ENCODE measurements around the gene ZCCHC10.
"Not testable (repeated sequence)": the region's sequence is repeated elsewhere in the genome, so short reads cannot be mapped to it uniquely, and the experiment has no call there.

The ZCCHC10 gene

DNA sequence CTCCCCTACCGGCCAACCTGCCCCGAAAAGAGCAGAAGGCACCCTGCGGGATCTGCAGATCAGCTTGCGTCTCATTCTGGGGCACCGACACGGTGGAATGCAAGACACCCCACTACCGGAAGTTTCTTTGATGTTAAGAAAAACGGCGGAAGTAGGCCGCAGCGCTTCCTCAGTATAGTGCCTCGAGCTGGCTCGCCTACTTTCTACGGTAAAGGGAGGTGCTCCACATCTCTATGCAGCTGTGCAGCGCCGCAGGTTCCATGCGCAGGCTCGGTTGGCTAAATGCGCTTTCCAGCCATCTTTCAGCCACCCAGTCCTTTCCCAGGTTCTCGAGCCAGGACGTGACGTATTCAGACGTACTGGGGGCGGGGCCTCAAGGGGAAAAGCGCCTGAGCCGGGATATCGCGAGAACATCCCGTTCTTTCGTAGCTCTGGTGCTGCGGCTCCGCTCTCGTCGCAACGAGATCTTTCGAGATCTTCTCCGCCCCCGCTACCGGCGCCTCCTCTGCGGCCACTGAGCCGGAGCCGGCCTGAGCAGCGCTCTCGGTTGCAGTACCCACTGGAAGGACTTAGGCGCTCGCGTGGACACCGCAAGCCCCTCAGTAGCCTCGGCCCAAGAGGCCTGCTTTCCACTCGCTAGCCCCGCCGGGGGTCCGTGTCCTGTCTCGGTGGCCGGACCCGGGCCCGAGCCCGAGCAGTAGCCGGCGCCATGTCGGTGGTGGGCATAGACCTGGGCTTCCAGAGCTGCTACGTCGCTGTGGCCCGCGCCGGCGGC lies 25.4 kb upstream of the ZCCHC10 start, which contains the start of gene HSPA4:
Gene HSPA4 (plus strand): TSS at position 472 of the 775 bp plus-strand sequence. CDS start 238 bp downstream, at position 710.
- no peak for FAIRE-seq
- DNase-seq (ENCODE audit: insufficient read length, low spot score) = peak; percentile 80
- TF ChIP-seq, protein P1, sequence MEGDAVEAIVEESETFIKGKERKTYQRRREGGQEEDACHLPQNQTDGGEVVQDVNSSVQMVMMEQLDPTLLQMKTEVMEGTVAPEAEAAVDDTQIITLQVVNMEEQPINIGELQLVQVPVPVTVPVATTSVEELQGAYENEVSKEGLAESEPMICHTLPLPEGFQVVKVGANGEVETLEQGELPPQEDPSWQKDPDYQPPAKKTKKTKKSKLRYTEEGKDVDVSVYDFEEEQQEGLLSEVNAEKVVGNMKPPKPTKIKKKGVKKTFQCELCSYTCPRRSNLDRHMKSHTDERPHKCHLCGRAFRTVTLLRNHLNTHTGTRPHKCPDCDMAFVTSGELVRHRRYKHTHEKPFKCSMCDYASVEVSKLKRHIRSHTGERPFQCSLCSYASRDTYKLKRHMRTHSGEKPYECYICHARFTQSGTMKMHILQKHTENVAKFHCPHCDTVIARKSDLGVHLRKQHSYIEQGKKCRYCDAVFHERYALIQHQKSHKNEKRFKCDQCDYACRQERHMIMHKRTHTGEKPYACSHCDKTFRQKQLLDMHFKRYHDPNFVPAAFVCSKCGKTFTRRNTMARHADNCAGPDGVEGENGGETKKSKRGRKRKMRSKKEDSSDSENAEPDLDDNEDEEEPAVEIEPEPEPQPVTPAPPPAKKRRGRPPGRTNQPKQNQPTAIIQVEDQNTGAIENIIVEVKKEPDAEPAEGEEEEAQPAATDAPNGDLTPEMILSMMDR (IDR thresholded peaks at IDR 0.05; ENCODE audit: insufficient read depth, missing control alignments) = no peak

DNA sequence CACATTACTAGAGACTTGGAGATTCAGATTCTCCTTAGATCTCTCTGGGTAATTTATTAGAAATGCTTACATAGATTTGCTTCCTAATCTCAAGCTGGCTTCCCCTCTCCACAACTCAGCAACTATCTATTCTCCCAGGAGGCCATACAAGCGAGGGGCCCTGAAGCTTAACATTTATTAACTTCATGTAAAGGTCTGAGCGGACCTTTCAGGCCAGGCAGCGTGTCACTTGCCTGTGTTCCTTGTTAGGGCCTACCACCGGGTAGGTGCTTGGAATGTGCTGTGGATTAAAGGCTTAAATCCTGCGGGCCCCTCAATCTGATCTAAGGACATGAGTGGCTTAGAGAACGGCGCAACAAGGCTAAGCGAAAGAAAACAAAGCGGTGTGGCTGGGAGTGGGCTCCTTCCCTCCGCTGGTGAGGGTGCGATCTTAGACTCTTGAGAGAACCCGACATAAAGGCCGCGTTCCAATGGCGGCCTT lies 24.8 kb upstream of the ZCCHC10 start:
- FAIRE-seq (no peak), DNase-seq (ENCODE audit: insufficient read length, low spot score) (no peak)
- TF ChIP-seq, protein P1 (IDR thresholded peaks at IDR 0.05; ENCODE audit: insufficient read depth, missing control alignments) = no peak

DNA sequence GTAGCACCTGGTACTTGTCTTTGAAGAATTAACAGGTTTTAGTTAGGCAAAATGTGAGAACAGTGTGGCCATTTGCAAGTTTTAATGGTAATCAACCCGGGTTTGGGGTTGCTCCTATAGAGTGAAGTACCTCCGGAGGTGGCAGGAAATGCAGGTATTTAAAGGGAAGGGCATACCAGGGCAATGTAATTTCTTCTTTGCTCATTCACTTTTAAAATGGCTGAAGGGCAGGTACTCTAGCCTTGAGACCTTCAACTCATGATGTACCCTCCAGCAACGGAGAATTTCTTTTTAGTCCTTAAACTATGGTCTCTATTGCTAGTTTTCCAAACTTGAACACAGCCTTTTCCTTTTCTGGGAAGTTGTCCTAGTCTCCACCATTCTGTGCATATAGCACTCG lies 24.2 kb upstream of the ZCCHC10 start:
- TF ChIP-seq, protein P1 (IDR thresholded peaks at IDR 0.05; ENCODE audit: insufficient read depth, missing control alignments) = no peak
- no peak for FAIRE-seq
- DNase-seq (ENCODE audit: insufficient read length, low spot score) = no peak

DNA sequence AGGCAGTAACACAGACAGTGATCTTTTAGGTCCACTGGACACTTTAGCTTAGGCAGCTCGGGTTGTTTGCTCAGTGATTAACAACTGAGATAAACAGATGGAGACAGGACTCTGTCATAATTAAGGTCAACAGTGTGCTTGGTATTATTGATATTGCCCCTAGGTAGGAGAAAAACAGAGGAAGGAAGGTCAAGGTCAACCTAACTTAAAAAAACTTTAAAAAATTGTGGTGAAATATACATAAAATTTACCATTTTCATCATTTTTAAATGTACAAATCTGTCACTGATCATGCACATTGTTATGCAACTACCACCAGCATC lies 23.3 kb upstream of the ZCCHC10 start:
- FAIRE-seq = no peak
- TF ChIP-seq, protein P1 (IDR thresholded peaks at IDR 0.05; ENCODE audit: insufficient read depth, missing control alignments) = no peak
- no peak for DNase-seq (ENCODE audit: insufficient read length, low spot score)

DNA sequence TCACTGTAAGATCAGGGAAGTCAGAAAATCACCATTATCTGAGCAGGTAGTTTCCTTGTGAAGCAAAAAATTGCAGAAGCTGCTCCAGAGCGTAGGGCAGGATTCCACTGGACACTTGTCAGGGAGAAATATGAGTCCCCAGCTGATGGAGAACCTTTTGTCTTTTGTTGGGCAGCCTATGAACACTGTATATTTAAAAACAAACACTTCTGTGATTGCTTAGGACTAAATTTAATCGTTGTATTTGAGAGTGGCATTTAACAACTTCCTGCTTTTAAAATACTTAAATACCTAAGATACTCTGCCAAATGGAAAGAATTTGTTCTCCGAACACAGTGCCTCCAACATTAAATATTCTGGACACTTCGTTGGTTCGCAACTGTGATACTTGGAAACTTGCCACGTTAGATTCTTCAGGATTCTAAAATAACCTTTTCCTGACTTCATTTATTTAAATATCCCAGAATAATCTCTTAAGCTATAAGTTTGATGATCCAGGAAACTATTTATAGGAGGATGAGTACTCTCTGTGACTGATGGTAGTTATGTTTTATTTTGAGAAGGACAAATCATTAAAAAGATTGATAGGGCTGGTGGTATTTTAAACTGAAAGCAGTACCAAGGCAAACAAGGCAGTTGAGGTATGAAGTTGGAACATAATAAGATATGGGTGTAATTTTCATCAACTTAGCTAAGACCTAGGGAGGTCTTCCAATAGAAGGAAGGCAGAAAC lies 22.8 kb upstream of the ZCCHC10 start:
- DNase-seq (ENCODE audit: insufficient read length, low spot score) (no peak), FAIRE-seq (peak; percentile 58)
- TF ChIP-seq, protein P1 (IDR thresholded peaks at IDR 0.05; ENCODE audit: insufficient read depth, missing control alignments) = no peak

DNA sequence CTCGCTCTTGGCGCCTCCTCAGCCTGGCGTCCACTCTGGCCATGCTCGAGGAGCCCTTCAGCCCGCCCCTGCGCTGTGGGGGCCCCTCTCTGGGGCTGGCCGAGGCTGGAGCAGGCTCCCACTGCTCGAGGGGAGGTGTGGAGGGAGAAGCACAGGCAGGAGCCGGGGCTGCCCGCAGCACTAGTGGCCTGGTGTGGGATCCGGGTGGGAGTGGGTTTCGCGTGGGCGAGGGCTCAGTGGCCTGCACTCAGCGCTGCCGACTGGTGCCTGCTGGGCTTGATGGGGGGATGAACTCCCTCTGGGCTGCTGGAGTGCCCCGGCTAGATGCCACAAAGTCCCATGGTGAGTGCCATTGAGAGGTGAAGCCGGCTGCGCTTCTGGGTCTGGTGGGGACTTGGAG lies 21.1 kb upstream of the ZCCHC10 start:
- FAIRE-seq = no peak
- TF ChIP-seq, protein P1 (IDR thresholded peaks at IDR 0.05; ENCODE audit: insufficient read depth, missing control alignments) = no peak
- DNase-seq (ENCODE audit: insufficient read length, low spot score) = no peak

DNA sequence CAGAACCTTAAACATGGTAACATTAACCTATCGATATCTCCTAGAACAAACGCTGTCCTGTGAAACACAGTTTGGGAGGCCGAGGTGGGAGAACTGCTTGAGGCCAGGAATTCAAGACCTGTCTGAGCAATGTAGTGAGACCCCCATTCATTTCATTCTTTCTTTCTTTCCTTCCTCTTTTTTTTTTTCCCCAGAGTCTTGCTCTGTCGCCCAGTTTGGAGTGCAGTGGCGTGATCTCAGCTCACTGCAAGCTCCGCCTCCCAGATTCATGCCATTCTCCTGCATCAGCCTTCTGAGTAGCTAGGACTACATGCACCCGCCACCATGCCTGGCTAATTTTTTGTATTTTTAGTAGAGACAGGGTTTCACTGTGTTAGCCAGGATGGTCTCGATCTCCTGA lies 20.2 kb upstream of the ZCCHC10 start:
- not testable (repeated sequence) for FAIRE-seq; DNase-seq (ENCODE audit: insufficient read length, low spot score)

Data from D721Med (cell line).